Non-pigmented ciliary epithelial cell (primary cell): ENCODE results near the gene ACAT1.
"Not testable (repeated sequence)": the region's sequence is repeated elsewhere in the genome, so short reads cannot be mapped to it uniquely, and the experiment has no call there.

Experiments
- DNase-seq: peaks from one replicate; pipeline ENCODE4 v3.0.0-alpha.2; 2010; ENCODE audit warnings: low read depth

ACAT1 gene

DNA sequence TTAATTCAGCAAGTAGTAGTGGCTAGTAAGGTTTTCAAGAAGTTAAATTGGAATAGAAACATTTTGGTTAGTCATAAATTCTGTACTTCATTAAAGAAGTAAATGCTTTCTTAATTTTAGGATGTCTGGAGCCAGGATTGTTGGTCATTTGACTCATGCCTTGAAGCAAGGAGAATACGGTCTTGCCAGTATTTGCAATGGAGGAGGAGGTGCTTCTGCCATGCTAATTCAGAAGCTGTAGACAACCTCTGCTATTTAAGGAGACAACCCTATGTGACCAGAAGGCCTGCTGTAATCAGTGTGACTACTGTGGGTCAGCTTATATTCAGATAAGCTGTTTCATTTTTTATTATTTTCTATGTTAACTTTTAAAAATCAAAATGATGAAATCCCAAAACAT lies 25.8 kb downstream of the ACAT1 start:
- no peak for DNase-seq

DNA sequence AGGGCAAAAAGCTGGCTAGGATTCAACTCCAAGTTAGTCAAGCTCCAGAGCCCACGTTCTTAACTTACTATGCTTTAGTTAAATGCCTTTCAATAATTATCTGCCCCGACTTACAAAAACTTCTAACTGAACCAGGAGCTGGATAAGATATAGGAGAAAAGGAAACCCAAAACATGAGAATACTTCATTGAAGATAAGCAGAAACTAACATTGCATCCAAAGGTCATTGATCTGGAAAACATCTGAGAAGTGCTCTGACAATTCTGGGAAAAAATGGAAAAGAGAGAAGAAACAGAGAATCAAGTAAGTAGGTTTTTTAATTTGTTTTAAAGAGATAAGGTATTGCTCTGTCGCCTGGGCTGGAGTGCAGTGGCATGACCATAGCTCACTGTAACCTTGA lies 27.2 kb downstream of the ACAT1 start:
- DNase-seq = no peak

DNA sequence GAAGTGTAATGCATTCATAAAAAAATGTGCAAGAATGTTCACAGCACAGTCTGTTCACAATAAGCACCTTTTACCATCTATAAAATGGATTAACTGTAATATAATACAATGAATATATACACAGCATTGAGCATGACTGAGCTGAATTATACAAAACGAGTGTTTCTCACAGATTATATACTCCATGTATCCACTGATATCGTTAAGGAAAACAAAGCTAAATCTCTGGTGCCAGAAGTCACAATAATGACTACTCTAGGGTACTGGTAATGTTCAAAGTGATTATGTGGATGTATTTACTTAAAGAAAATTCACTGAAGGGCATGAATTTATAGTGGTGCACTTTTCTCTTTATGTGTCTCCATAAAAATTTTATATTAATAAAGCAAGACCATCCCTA lies 33.2 kb downstream of the ACAT1 start:
- DNase-seq = no peak

DNA sequence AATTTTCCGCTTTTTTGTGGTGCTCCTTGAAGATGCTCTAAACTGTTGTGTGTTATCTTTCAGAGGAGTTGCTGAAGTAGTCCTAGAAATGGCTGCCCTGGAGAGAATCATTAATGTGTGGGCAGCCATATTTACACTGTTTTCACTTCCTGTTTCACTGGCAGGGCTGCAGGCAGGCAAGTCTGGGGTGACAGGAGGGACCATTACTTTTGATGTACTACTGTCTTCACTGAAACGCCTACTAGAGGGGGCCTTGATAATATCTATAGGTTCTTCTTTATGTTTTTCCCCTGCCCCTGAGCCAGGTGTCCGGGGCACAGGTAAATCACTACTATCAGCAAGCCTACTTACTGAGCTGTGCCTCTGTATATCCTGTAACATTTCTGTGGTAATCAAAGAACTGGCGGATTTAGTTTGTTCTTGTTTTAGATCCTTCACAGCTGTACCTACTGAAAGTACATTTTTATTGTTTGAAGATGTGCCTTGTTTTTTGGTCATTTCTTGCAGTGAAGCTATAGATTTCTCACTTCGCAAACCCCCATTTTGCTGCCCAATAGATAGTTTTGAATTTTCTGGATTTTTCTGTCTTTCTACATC lies 39.7 kb downstream of the ACAT1 start:
- DNase-seq = no peak

DNA sequence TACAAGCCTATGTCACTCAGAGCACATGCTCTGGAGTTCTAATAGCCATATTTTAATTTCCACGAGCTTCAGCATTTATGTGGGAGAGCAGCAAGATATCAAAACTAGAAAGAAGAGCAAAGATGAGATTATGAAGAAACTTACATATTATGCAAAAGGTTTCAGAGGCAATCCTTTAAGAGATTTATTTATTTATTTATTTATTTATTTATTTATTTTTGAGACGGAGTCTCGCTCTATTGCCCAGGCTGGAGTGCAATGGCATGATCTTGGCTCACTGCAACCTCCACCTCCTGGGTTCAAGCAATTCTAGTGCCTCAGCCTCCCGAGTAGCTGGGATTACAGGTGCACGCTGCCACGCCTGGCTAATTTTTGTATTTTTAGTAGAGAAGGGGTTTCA lies 41.5 kb downstream of the ACAT1 start:
- not testable (repeated sequence) for DNase-seq

DNA sequence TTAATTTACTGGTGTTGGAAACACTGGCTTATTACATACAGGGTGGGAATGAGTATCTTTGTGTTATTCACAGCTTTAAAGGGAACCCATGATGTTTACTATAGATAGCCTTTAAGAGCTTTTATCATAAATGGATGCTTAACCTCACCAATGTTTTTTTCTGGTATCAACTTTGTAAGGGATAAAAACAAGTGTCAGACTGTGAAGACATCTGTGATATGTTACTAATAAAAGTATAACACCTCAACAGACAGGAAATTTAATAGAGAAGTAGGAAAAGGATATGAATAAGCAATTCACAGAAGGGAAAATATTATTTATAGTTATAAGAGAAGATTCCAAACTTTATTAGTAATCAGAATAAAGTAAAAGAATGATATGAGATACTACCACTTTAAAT lies 46.3 kb downstream of the ACAT1 start:
- DNase-seq = no peak

DNA sequence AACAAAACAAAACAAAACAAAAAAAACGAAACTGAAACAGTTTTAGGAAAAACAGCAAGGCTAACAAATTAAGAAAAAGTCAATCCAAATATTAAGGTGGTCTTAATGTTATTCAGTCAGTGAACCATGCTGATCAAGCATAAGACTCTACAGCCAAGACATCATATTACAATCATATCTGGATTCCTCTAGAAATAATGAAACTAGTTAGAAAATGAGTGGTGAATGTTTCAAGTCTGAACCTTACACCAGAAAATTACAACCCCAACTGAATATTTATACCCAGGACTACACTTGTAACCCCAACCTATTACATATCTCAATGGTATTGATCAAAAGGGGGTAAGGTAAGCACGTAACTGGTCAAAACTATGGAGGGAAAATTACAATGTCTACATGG lies 48.8 kb downstream of the ACAT1 start:
- DNase-seq = no peak

DNA sequence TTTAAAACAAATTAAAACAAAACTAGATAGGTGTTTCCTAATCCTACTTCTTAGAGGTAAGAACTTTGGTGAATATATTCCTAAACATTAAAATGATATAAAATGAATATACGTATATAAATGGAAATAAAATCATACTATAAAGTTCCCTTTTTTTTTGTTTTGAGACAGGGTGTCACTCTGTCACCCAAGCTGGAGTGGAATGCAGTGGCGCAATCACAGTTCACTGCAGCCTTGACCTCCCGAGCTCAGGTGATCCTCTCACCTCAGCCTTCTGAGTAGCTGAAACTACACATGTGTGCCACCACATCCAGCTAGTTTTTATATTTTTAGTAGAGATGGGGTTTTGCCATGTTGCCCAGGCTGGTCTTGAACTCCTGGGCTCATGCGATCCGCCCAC lies 56.2 kb downstream of the ACAT1 start:
- no peak for DNase-seq

DNA sequence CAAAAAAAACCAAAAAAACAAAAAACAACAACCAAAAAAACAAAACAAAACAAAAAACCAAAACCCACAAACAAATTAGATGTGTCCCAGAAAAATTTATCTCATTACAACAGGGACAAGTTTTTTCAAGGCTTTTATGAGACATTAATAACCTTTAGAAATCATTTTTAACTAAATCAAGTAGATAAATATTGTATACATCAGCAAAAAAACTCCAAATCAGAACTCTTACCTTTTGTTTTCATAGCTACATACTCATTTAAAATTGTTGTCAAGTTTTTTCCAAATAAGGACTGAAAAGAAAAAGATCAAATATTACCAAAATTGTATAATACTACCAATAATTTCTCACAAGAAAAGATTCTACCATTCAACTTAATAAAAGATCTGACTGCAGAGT lies 72.4 kb downstream of the ACAT1 start:
- no peak for DNase-seq

DNA sequence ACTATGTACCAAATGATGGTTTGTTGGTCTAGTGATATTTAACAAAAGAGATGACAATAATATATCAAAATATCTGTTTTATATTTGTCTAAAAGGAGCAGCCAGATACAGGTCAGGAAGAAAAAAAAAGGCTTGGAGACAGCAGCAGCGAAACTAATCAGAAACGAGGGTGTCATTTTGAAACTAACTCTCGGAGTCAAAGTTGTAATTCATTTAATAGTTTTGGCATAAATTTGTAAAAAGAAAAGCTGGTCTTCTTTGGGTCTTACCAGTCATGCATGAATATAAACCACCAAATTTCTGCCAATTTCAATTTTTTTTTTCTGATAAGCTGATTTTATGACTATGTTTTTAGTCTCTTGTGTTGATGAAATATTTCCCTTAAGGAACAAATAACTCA lies 75.5 kb downstream of the ACAT1 start:
- DNase-seq = no peak
